ENCODE data around the gene HOXD4.

Gene HOXD4

DNA sequence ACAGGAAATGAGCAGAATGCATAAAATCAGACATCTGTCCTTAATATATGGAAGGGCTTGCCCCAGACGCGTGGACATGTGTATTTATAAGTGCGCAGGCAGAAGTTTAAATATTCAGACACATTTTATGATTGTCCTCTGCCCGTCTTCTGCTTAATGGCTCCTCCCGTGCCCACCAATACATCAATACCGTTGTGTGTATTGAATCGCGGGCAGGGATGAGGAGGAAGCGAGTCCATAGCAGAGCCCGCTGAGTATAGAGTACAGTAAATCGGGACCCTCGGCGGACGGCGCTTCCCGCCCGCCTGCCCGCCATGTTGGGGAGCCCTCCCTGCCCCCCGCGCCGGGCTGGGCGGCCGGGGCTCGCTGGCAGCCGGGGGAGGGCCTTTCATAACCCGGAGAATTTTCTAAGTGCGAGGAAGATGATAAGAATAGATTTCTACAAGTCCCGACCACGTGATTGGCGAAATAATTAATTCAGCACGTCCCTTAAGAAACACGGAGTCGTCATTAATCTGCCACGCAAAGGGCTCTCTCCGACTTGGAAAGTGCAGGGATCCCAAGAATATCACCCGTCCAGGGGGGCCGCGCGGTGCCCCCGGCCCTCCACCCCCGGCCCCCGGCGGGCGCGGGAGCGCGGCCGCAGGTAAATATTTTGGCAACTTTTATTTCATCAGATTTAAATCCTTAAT, 5.6 kb downstream of the HOXD4 start, which contains the start of gene HOXD3:
TSS of gene HOXD3 (plus strand) at position 501 of the 692 bp plus-strand sequence. CDS start 11,808 bp downstream, outside the sequence.
- no peak for DNase-seq

DNA sequence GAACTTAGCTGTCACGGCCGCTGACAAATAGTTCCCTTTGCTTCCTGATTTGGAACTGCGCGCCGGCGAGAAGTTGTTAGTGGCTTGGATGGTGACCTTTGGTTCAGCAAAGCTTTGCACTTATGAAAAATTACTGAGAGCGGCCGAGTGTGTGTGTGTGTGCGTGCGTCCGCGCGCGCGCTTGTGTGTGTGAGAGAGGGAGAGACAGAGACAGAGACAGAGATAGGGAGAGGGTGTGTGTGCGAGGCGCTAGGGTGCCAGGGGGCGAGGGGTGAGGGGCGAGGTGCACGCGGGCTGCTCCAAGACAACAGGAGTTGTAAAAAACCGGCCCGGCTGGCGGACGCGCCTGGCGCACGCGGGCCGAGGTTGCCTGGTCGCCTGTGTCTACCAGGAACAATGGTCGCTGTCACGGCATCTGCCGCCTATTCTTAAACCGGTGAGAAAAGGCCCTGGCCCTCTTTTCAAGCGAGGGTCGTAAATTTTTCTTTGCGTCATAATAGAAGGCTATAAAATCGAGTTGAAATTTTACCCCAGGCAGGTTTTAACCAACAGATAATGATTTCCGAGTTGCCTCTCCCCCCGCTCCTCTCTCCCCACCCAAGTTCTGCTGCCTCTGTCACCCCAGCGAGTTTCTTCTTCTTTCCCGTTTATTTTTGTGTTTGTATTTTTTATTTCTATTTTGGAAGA, 6.3 kb downstream of the HOXD4 start:
- no peak for DNase-seq

DNA sequence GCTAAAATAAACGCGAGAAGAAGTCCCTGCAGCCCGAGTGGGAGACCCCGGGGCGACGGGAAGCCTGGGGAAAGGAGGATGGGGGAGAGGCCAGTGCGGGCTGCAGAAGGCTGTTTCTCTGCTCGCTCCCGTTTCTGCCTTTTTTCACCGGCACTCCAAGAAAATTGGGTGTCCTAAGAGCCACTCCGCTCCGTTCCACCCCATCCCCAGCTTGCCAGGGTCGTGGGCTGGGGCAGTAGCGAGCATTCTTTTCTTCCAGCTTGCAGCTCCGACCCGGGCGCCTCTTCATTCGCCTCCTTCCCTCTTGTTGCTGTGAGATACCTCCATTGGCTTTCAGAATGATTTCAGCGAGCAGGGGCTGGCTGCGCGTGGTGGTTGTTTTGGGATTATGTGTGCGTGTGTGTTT, 6.8 kb downstream of the HOXD4 start:
- DNase-seq, result no peak

DNA sequence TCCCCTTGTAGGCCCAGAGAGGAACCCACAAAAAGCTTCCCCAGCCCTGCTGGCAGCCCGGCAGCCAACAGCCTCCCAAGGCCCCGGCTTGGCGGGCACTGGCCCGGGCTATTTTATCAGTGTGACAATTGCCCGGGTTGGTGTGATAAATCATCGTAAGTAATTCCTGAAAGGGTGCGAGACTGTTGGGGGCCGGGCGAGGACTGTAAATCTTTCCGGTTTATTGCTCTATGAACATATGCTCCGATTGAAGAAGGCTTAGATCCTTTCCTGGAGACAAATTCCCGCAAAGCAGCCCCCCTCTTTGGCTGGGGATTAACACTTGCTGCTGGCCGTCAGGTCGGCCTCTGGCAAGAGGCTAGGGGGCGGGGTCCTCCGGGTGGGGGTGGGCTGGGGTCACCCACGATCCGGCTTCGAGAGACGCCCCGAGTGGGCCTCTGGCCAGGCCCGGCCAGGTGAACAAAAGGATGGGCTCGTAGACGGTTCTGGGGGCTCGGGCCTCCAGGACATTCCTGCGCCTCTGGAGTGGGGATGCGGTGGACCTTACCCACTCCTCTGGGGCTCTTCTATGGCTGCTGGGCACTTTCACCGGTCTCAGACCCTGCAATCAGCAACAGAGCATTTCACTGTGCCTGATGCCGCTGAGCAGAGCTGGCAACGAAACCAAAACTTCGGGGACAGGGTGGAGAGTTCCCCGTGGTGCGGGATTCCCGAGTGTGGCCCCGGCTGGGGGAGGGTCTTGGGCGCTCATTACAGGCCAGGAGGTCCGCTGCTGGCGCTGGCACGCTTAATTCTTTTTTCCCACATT, 7.7 kb downstream of the HOXD4 start:
- DNase-seq, result no peak

DNA sequence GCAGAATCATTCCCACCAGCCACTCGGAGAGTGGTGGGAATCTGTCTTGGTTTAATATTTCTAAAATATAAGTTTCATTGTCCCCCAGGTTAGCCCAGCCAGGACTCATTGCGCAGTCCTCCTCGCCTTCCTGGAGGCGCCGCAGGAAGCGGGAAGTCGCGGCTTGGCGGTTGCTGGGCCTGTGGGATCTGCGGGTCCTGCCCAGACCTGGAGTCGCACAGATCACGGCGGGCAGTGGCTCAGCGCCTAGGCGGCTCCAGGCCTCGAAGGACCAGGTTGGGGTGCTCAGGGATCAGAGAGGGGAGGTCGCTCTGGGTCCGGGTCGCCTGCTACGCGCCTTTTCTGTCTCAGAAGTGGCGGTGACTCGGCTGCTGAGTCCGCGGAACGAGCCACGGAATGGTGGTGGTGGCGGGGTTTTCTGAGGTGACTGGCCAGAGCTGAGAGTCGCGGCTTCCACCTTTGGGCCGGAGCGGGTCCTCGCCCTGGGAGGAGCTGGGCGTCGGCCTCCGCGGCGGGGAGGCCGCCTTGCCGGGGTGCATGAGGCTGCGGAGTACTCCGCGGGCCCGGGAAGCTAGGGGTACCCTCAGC, 8.4 kb downstream of the HOXD4 start:
- DNase-seq, result no peak

DNA sequence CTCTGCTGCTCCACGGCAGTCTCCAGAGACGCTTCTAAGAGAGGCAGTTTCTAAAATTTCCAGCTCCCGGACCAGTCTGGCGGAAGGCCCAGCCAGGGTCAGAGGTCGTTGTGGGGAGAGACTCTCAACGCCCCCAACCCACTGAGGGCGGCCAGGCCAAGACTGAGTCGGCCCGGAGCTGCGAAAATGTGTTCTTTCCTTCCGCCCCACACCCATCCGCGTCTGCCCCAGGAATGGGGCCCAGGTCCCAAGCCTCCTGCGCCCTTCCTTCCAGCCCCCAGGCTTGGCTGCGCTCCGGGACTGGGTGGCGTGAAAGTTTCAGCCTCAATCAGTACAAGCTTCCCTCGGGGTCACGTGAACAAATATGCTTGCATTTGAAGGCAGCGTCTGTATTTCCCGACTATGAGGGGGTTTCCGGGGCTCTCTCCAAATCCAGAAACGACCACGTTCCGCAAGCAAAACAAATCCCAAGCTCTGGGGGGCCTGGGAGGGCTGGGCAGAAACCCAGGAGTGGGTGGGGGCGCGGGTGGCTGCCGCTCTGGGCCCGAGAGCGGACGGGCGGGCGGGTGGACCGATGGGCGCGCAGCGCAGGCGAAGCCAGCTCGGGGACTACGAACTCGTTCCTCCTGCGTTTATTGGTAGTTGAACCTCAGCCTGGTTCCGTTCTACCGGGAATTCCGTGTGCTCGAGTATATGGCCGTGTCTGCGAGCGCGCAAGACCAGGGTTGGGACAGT, 9.1 kb downstream of the HOXD4 start:
- no peak for DNase-seq

DNA sequence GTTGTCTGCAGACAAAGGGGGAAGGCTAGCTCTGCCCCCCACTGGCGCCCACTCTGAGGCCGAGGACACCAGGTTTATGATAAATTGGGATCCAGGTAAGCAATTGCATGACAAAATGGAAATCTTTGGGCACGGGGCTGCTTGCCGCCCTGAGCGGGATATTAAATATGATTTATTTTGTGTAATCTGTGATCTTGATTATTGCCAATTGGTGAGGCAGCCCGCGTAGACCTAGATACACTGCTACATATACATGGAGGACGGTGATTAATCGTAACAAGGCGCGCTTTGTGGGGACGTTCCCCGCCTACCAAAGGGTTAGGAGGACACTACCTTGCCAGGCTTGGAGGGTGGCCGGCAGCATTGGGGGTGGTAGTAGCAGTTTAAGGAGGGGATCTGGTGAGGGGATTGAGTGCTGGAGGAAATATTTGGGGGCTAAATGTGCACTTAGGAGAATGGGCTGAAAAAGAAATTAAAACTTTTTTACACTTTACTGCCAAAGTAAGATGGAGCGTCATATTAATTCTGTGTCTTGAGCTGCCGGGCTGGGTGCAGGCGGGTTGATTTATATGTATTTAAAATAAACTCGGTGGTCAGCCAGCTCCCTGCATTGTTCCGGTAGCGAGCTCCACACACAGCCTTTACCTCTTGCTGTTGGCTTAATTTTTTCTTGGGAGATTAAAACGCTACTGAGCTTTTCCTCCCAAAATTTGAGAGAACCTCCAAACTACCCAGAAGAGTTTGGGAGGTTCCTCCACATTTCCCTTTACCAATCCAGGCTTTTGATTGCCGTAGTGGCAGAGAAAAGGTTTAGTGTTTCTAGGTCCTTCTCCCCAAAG, 9.9 kb downstream of the HOXD4 start:
- DNase-seq, result no peak

DNA sequence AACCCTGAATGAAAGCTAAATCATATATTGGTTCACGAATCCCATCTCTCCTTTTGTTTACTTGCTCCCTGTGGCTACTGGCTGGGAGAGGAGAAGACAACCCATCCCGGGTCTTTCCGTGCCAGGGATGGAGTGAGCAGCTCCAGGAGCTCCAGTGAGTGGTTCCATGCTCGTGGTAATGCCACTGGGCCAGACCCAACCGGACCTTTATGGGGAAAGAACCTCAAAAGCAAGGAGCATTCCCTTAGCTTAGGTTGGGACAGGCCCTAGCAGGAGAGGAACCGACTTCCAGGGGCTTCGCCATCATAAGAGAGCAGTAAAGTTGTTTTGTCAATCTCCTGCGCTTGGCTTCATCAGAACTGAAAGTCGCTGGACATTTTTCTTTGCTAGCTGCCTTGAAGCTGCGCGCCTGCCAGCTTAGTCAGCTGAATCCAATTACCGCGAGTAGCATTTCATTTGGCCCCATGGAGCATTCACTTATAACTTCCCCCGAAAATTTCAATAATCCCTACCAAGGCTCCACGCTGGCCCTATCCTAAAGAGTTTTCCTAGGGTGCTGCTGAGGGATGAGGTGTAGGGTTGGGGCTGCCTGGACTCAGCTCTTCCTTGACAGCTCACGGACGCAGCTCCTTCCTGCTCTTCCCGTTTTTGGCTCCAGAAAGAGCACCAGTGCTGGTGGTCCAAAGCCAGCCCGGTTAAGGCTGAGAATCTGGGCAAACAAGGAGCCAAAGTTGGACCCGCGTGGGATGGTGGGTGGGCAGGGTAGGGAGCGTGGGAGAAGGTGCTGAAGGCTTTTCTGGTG, 10.7 kb downstream of the HOXD4 start:
- no peak for DNase-seq

DNA sequence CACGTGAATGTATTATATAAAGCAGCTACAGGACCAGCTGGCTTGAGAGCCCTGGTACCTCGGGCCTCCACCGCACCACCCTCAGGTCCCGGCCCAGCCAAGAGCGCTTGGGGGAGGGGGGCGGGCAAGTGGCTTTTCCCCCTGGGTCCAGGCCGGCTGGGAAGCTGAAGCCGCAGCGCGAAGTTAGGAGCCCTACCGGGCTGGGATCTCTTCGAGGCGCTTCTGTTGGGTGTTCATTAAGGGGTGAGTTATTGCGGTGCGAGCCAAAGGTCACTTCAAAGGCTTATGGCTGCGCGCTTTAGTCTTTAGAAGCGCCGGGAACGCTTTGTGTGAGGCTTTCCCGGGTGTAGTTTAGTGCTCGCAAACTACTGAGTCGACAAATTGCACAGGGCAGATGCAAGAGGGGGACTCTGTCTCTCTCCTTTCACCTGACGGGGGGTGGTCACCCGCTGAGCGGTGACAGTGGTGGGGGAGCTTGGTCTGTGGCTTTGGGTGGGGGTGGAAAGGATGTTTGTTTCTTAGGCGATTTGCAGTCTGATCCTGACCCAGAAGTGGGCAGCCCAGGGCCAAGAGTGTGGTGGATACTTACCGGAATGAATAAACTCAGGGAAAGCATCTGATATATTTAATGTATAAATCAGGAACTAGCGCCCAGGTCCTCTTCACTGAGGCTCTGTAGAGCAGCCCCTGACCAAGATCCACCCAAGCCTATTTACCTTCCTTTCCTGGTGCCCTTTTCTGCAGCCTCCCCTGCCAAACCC, 11.7 kb downstream of the HOXD4 start:
- DNase-seq, result no peak

DNA sequence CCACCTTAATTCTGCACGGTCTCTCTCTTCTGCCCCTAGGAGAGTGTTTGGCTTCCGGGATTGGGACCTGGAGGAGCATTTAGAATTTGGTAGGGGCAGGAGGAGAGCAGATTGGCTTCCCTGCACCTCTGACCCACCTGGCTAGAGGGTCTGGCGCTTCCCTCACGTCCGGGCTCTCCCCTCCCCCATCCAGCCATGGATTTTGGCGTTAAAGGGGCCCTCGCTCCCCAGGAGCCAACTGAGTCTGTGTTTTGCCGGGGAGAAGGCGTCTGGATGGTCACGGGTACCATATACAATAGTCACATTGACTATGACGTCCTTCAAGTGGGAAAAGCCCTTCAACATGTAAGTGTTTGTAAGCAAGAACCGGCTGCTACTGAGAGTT, 12.3 kb downstream of the HOXD4 start:
- no peak for DNase-seq

DNA sequence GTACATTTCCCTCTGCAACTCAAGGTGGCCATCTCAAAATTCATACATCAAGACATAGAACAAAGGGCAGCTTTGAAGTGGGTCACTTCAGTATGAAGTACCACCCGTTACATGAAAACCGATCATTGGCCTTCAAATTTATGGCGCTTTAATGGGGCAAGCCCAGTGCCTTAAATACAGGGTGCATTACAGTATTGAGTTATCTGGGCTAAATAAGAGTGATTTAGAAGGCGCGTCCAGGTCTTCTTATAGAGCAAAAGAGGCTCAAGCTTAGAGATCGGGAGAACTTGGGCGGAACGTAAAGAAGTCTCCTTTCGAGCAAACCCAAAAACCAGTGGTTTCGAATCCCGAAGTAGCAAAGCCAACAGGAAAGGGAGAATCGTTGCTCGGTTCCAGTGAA, 12.9 kb downstream of the HOXD4 start:
- no peak for DNase-seq

DNA sequence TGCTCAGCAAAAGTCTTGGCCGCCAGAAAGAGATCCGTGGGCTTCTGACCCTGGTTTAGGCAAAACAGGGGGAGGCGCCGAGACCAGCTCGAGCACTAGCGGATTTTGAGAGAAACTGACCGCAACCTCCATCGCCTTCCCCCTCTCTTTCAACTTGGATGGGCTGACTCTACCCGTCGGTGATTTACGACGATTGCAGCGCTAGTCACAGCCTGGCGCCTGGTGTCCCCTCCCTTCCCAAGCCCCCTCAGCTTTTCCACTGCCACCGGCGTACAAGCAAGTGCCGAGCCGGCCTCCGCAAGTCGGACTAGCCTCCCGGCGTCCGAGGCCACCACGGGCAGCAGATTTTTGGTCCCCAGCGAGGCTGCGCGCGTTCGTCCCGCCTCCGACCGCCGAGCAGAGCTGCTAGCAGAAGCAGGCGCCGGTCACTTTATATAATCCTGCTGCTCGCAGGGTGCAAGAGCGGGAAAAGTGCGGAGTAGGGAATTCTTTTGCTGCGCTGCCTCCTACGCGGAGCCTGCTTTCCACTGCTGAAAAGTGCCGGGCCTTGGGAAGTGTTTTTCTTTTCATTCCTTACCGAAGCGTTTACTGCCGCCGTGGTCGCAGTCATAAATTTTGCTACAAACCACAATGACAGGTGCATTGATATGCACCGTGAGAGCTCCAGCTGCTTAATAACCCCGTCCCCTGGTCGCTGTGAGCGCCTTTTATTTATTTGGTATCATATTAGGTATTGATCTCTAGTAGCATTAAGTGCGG, 13.4 kb downstream of the HOXD4 start:
- no peak for DNase-seq

DNA sequence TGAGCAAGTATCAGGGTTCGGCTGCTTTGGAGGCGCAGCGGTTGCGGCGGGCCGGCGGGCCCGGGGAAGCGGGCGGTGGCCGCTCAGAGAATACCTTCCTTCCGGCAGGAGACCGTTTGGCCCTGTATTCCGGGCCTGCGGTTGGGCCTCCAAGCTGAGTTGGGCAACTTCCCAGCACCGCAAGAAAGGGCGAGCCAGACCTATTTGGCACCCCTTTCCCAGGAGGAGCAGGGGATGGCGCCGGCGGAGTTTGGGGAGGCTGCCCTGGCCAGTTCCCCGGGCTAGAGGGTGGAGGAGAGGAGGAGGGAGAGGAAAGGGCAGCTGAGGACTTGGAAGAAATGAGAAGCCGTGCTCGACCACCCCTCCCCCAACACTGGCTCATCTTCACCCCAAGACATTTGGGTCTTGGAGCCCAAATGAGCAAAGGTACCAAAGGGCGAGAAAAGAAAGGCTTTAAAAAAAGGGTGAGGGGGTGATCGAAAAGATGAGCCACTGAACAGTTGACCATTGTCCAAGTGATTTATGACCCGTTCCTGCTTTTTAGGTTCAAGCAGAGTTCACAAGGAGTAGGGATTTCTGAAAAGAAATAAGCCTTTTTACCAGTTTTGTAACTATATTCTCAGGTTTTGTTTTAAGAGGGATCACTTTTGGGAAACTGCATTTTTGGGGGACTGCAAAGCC, 14.2 kb downstream of the HOXD4 start:
- DNase-seq, result no peak

DNA sequence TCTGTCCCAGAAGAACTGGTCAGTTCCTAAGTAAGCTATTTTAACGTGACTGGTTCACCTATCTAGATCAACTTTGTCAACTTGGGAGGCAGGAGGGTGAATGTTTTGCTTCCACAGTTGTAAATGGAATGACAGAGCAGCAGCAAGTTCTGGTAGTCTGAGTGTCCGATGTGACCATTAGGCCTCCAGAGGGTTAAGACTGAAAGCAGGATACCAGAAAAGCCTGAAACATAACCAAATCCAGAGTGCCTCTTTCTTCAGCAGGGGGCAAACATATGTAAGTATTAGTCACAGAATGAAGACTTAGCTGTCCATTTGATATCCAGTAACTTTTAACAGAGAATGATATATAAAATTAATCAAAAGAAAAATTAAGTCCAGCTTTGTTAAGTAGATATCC, 14.9 kb downstream of the HOXD4 start:
- DNase-seq, result no peak

DNA sequence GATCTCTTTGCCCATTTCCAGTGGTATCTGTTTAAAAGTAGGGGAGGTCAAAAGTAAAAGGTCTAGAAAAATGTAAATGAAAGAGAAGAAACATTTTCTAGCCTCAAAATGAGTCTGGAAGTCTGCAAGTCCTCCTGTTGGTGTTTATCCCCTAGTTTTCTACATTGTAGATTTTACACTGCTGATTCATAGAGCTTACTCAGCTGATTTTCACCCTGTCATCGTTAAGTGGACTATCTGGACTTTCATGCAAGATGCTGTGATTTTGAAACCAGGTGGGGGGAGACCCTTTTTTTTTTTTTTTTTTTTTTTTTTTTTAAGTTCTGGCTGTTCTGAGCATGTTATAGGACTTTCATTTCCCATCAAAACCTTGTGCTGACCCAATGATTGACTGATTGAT, 16.0 kb downstream of the HOXD4 start:
- no peak for DNase-seq

DNA sequence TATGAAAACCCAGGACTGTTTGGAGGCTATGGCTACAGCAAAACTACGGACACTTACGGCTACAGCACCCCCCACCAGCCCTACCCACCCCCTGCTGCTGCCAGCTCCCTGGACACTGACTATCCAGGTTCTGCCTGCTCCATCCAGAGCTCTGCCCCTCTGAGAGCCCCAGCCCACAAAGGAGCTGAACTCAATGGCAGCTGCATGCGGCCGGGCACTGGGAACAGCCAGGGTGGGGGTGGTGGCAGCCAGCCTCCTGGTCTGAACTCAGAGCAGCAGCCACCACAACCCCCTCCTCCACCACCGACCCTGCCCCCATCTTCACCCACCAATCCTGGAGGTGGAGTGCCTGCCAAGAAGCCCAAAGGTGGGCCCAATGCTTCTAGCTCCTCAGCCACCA, 17.8 kb downstream of the HOXD4 start:
- no peak for DNase-seq

DNA sequence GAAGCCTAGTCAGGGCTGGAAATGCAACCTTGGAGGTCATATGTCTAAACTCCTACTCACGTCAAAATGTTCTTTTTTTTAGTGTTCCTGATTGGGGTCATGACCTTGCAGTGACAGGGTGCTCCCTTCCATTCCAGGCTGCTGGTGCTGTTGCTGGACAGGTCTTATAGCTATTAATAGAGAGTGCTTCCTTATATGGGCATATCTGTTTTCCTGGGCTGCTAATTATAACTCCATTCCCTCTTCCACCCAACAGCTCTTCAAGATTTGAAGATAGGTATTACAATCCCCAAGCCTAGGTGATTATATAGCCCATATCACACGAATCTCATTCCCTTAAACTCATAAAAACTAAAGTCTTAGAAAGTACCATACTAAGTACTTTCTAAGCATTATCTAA, 18.4 kb downstream of the HOXD4 start:
- DNase-seq, result no peak

All from hypothalamus (tissue), 51 donors.